Measurements from ENCODE around the gene ACSM2B. TPM values are rescaled to one million over a fixed set of nuclear protein-coding genes. Genes with fewer than 3 reads are reported as not detected.
"Not testable (repeated sequence)": the region's sequence is repeated elsewhere in the genome, so short reads cannot be mapped to it uniquely, and the experiment has no call there.

ACSM2B gene
- total and polyA plus RNA-seq, 10 of the 15 experiments (the other 5 are each of a cell fraction or from before 2014, with no cell fraction given) = not detected

GRCh38 chr16:20540603-20541316 lies 35.4 kb downstream of the ACSM2B start:
- H4K20me1 ChIP-seq (ENCODE audit: control insufficient read depth, insufficient read depth); in situ Hi-C loops (cut with MboI); H3K9ac ChIP-seq (ENCODE audit: control insufficient read depth, insufficient read depth, low read length); H2AFZ ChIP-seq (ENCODE audit: control insufficient read depth, low read depth, low read length); intact Hi-C loops (cut with micrococcal nuclease; ENCODE audit: unreplicated experiment); H3K4me3 ChIP-seq; SMC1A ChIA-PET (ENCODE audit: uncharacterized antibody, unreplicated experiment); POLR2A ChIA-PET; H3K9me3 ChIP-seq (replicated peaks; ENCODE audit: control insufficient read depth, insufficient read depth, low read length); H3K36me3 ChIP-seq (ENCODE audit: control insufficient read depth in 2 of 2, insufficient read depth in 2 of 2, low read length in 1 of 2); RAD21 ChIA-PET (ENCODE audit: unreplicated experiment); H3K27me3 ChIP-seq (replicated peaks in 1 of 2; ENCODE audit: control insufficient read depth in 2 of 2, insufficient read depth in 2 of 2, low read length in 1 of 2); H3K4me2 ChIP-seq (ENCODE audit: control insufficient read depth, insufficient read depth); FAIRE-seq; DNase-seq (ENCODE audit: low read depth, low spot score); H3K79me2 ChIP-seq (ENCODE audit: control insufficient read depth, insufficient read depth, low read length); ATAC-seq; BruUV-seq (replicated peaks); H3K27ac ChIP-seq (ENCODE audit: control insufficient read depth, insufficient read depth); H3K4me1 ChIP-seq (ENCODE audit: control insufficient read depth, insufficient read depth, low read length); CTCF ChIA-PET: not testable (repeated sequence)
- 9% methylated on average over 5 of the region's 5 CpGs for WGBS (ENCODE audit: insufficient coverage, insufficient replicate concordance, low lambda C conversion rate, missing lambda C conversion rate)

GRCh38 chr16:20538687-20539086 lies 37.5 kb downstream of the ACSM2B start:
- no TSS peak for BruUV-seq (replicated peaks)
- Histone ChIP-seq H3K79me2 (ENCODE audit: control insufficient read depth, insufficient read depth, low read length) (no peaks in the 10 kb centered on the region), H3K4me1 (ENCODE audit: control insufficient read depth, insufficient read depth, low read length) (no peaks in the 10 kb centered on the region), H3K9me3 (replicated peaks; ENCODE audit: control insufficient read depth, insufficient read depth, low read length) (no peaks in the 10 kb centered on the region), H3K9ac (ENCODE audit: control insufficient read depth, insufficient read depth, low read length) (no peak overlapping the region), H3K27ac (ENCODE audit: control insufficient read depth, insufficient read depth) (no peak overlapping the region), H4K20me1 (ENCODE audit: control insufficient read depth, insufficient read depth) (no peaks in the 10 kb centered on the region), H3K27me3 (replicated peaks in 1 of 2; ENCODE audit: control insufficient read depth in 2 of 2, insufficient read depth in 2 of 2, low read length in 1 of 2) (no peaks in the 10 kb centered on the region), H3K36me3 (ENCODE audit: control insufficient read depth in 2 of 2, insufficient read depth in 2 of 2, low read length in 1 of 2) (no peaks in the 10 kb centered on the region), H2AFZ (ENCODE audit: control insufficient read depth, low read depth, low read length) (no peak overlapping the region), H3K4me3 (no peak overlapping the region), H3K4me2 (ENCODE audit: control insufficient read depth, insufficient read depth) (no peak overlapping the region)
- POLR2A ChIA-PET = no interaction called here
- no peak for DNase-seq (ENCODE audit: low read depth, low spot score)
- 39% methylated on average over 4 of the region's 5 CpGs for WGBS (ENCODE audit: insufficient coverage, insufficient replicate concordance, low lambda C conversion rate, missing lambda C conversion rate)
- RAD21 ChIA-PET (ENCODE audit: unreplicated experiment) = no interaction called here
- SMC1A ChIA-PET (ENCODE audit: uncharacterized antibody, unreplicated experiment) = no interaction called here
- no peak for FAIRE-seq
- intact Hi-C loops (cut with micrococcal nuclease; ENCODE audit: unreplicated experiment) = no loop called here
- ATAC-seq = no peak
- TF ChIP-seq RCOR1 (conservative IDR thresholded peaks at IDR 0.05; ENCODE audit: low read depth, low read length) (no peak), ZNF622 (IDR thresholded peaks at IDR 0.05) (no peak), RELB (IDR thresholded peaks at IDR 0.05; ENCODE audit: low read depth) (no peak), HDGF (IDR thresholded peaks at IDR 0.05) (no peak), NRF1 (conservative IDR thresholded peaks at IDR 0.05; ENCODE audit: low read depth, low read length) (no peak), KAT2A (conservative IDR thresholded peaks at IDR 0.05; ENCODE audit: control insufficient read depth, low read depth, low read length) (no peak), ZSCAN29 (IDR thresholded peaks at IDR 0.05) (no peak), SUZ12 (IDR thresholded peaks at IDR 0.05; ENCODE audit: unreplicated experiment) (no peak), MTA2 (IDR thresholded peaks at IDR 0.05; ENCODE audit: low read depth) (no peak)
- in situ Hi-C loops (cut with MboI) = no loop called here
- CTCF ChIA-PET = no interaction called here

All from GM12878 (cell line).